Stimulated activated CD4-positive, alpha-beta T cell treated with anti-CD3 and anti-CD28 coated beads, Interleukin-4, amount 100 ng/mL, for 24 hours (primary cell): ENCODE data around the gene DERA.
"Not testable (repeated sequence)": the region's sequence is repeated elsewhere in the genome, so short reads cannot be mapped to it uniquely, and the experiment has no call there.

Experiments
- DNase-seq: peaks from one replicate; pipeline ENCODE4 v3.0.0-alpha.2; 2020

The DERA gene

DNA sequence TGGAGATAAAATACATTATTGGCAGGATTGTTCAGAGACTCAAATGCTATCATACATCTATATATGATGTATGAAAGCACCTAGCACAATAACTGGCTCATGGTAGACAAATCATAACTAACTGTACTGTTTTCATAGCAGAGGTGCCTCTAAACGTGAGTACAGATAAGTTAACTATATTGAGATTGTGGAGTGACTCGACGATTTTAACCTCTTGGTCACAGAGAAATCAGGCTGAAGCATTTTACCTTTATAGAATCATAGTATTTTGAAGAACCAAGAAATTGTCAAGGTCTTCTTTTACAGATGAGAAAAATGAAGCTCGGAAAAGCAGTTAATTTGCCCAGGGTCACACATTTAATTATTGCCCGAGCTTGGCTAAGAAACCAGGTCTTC is 666 bp upstream of the DERA start:
- no peak for DNase-seq

DNA sequence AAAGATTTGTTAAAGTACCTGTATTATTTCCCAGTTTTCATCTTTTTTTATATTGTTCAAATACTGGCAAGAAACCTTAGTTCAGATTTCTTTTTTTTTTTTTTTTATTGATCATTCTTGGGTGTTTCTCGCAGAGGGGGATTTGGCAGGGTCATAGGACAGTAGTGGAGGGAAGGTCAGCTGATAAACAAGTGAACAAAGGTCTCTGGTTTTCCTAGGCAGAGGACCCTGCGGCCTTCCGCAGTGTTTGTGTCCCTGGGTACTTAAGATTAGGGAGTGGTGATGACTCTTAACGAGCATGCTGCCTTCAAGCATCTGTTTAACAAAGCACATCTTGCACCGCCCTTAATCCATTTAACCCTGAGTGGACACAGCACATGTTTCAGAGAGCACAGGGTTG is 799 bp downstream of the DERA start:
- DNase-seq, result not testable (repeated sequence)

DNA sequence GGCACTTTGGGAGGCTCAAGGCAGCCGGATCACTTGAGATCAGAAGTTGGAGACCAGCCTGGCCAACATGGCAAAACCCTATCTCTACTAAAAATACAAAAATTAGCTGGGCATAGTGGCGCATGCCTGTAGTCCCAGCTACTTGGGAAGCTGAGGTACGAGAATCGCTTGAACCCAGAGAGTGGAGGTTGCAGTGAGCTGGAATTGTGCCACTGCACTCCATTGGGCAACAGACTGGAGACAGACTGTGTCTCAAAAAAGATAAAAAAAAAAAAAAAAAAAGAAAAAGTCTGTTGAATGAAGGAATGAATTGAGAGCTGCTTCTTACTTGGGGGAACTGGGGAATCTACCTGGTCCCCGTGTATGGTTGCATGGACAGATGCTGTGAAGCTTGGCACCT is 3.0 kb downstream of the DERA start:
- not testable (repeated sequence) for DNase-seq

DNA sequence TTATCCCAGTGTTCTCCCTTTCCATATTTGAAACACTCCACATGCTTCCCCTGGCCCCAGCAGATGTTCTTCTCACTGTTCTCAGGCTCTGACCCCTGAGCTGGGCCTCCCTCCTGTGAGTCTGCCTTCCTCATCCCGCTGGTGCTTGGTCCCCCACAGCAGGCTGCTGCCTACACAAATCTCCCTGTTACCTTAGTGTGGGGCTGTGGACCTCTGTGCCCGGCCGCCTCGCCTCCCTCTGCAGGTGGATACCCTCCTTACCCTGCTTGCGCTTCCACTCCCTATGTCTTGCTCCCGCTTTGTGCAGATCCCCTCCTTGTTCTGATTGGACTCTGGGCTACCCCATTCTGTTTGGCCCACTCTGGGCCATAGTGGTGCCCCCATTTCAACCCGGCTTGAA is 6.9 kb downstream of the DERA start:
- no peak for DNase-seq

DNA sequence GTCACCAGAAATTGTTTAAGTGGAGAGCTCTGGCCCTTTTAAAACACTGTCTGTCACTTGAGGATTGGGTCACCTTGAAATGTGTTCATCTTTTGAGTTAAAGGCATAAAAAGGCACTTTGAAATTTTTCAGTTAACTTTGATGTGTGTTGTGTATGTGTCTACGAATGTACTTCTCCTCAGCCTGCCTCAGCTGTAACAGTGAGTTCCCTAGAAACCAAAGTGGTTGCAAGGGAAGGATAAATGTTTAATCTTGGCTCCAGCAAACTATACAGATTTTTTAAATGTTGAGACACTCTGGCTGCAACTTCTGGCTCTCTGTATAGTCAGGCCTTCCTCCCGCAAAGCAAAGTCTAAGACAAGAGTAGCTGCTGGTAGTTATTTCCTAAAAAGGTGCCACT is 8.3 kb downstream of the DERA start:
- no peak for DNase-seq

DNA sequence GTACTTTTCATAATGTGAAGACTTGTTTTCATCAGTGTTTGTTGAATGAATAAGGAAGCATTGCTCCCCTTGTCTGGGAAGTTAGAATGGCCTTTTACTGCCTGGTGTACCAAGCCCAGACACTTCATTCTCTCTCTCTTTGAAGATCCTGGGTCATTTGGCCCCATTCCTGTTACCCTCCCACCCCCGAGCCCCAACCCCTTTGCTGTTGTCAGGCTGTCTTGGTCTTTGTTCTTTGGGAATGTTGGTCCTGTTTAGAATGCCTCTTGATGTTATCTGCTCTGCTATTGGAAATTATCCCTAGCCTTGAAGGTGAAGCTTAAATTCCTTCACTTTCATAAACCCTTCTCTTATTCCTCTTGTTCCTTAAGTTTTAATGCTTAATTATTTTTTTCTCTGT is 13.8 kb downstream of the DERA start:
- no peak for DNase-seq

DNA sequence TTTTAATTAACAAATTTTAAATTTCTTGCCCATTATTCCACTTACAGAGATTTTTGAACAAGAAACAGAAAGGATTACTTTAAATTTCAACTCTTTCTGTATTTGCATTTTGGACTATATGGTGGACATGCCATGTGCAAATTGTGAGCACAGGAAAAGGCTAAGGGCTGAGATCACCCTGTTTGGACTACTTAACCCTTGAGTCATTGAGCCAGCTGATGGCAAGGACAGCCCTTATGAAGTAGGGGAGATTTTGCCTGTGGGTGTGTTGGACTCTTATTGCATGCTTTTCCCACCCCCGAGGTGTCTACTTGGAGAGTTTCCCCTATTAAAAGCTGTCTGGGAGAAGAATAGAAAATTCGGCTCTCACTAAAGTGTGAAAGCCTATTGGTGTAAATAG is 17.2 kb downstream of the DERA start:
- no peak for DNase-seq

DNA sequence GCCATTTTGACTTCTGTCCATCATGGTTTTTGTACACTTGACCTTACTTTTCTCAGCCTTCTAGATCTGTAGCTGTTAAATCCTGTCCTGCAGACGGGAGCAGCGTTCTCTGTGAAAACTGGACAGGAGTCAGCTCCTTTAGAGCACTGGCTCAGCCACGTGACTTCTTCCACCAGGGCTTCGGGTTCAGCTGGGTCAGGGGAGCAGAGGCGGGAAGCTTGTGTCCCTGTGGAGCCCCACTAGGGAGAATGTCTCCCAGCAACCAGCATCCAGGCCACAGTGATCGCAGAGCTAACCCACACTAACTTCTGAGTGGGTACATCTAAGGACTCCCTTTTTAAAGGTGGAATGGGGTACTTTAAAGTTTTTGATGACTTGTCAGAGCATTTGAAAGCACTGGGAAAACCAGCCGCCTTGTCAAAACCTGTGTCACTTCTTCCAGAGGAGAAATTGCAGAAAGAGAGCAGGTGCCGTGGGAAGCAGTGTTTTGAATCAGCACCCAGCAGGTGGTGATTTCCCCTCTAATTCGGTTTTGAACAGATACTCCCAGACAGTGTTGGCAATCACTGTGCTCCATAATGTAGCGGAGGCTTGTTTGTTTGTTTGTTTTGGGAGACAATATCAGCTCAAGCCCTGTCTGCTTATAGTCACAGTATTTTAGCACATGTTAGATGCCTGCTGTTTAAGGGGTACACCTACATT is 17.9 kb downstream of the DERA start:
- DNase-seq, result no peak

DNA sequence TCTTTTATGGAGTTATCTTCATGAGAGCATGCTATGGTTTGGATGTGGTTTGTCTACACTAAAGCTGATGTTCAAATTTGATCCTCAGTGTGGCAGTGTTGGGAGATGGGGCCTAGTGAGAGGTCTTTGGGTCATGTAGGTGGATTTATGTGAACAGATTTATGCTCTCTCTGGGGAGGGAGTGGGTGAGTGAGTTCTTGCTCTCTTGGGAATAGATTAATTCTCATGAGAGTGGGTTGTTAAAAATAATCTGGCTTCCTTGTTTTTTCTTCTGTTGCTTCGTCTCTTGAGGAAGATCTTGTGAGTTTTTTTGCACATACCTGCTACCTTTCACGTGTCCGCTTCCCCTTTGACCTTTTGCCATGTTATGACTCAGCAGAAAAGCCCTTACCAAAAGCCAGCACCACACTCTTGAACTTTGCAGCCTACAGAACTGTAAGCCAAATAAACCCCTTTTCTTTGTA is 20.5 kb downstream of the DERA start:
- no peak for DNase-seq

DNA sequence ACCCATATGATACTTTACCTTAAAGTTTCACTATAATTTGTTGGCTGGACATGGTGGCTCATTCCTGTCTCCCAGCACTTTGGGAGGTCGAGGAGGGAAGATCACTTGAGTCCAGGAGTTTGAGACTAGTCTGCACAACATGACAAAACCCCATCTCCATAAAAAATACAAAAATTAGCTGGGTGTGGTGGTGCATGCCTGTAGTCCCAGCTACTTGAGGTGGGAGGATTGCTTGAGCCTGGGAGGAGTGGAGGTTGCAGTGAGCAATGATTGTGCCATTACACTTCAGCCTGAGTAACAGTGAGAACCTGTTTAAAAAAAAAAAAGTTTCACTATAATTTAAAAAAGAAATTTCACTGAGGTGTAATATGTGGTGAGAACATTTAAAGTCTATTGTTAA is 21.2 kb downstream of the DERA start:
- no peak for DNase-seq

DNA sequence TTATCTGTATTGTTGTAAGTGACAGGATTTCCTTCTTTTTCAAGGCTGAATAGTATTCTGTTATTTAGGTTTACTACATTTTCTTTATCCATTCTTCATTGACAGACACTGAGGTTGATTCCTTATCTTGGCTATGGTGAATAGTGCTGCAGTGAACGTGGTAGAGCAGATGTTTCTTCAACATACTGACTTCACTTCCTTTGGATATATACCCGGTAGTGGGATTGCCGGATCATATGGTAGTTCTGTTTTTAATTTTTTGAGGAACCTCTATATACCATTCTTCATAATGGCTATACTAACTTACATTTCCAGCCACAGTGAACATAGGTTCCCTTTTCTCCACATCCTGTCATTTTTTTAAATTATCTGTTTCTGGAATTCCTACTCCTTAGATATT is 21.8 kb downstream of the DERA start:
- DNase-seq, result no peak

DNA sequence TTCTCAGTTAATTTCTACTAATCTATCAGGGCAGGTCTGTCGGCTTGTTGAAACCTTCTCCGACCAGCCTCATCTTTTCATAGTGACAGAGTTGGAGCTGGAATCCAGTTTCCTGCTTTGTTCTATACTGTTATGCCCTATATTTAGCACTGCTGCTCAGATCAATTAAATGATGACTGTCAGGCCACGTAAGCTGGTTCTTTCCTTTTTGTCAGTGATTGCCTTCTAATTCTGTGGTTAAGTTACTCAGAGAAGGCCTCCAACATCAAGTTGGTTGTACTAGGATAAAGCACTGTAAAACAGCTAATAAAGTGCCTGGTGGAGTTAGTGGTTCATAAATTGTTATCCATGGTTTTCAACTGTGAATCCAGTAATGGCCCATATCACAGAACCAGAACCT is 22.6 kb downstream of the DERA start:
- DNase-seq, result no peak

DNA sequence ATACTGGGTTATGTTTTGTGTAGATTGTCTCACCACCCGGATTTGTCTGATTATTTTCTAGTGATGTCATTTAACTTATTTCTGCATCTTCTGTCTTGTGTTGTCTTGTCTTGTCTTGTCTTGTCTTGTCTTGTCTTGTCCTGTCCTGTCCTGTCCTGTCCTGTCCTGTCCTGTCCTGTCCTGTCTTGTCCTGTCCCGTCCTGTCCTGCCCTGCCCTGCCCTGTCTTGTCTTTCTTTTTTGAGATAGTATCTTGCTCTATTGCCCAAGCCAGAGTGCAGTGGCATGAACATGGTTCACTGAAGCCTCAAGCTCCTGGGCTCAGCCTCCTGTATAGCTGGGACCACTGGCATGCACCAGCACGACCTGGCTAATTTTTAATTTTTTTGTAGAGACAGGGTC is 25.6 kb downstream of the DERA start:
- no peak for DNase-seq

DNA sequence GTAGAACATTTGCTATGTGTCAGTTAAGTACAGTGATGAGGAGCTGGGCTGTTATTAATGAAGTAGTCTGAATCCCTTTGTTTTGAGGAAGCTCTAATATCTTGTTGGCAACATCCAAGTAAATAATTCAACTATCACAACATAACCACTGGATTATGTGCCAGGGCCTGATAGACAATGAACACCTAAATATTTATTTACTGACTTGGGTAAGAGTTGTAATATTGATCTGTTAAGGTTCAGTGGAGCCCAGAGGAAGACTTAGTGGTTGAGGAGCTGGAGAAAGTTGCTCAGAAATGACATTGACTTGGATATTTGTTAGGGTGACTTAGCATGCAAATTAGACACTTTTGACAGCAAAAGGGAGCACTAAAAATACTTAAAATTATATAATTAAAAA is 26.8 kb downstream of the DERA start:
- no peak for DNase-seq

DNA sequence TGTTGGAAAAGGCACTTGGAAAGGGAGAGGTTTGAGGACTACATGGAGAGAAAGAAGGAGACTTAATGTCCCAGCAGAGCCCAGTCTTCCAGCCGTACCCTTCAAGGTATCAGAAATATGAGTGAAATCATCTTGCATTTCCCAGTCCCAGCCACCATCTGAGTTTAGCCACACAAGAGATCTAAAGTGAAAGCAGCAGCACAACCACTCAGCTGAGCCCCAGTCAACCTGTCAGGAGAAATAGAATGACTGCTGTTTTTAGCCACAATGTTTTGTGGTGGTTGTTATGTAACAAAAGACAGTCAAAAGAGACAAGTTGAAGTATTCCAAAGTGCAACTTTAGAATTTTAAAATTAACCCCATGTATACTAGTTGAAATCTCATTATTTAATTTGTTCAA is 28.0 kb downstream of the DERA start:
- DNase-seq, result no peak

DNA sequence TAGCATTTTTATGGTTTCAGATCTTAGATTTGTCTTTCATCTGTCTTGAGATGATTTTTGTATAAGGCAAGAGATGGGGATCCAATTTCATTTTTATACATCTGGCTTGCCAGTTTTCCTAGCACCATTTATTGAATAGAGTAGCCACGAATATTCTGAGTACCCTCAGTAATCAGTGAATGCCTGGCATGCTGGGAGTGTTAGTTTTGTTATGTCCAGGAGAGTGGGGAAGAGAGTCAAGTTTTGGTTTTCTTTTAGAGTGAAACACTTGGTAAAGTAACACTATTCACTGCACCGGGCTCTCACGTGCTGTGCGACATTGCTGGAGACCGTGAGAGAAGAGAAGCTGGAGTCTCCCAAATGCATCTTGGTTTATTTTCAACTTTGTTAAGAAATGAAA is 31.3 kb downstream of the DERA start:
- no peak for DNase-seq

DNA sequence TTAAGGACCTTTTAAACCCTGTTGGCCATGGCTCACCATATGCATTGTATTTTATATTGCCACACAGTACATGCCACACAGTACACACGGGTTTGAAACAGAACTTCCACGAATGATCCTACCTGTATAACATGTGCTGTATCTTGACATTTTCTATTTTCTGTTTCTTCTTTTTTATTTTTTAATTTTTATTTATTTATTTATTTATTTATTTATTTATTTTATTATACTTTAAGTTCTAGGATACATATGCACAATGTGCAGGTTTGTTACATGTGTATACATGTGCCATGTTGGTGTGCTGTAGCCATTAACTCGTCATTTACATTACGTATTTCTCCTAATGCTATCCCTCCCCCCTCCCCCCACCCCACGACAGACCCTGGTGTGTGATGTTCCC is 32.4 kb downstream of the DERA start:
- not testable (repeated sequence) for DNase-seq

DNA sequence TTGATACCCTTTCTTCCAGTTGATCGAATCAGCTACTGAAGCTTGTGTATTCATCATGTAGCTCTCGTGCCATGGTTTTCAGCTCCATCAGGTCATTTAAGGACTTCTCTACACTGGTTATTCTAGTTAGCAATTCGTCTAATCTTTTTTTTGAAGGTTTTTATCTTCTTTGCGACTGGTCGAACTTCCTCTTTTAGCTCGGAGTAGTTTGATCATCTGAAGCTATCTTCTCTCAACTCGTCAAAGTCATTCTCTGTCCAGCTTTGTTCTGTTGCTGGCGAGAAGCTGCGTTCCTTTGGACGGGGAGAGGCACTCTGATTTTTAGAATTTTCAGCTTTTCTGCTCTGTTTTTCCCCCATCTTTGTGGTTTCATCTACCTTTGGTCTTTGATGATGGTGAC is 37.3 kb downstream of the DERA start:
- not testable (repeated sequence) for DNase-seq

DNA sequence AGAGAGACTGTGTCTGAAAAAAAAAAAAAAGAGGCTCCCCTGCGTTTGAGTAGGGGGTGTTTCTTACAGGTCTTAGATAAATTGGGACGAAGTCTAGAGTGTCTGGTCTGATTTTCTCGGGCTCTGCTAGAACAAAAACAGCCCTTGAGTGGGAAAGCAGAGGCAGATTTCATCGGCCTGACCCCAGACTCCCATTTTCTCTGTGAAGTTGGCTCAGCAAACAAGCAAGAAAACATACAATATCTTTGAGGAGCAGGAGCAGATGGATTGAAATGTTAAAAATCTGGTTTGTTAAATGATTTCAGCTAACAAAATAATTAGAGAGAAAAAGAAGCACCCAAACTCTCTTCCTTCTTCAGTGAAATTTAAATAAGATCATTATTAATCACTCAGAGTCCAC is 44.1 kb downstream of the DERA start:
- DNase-seq, result no peak

DNA sequence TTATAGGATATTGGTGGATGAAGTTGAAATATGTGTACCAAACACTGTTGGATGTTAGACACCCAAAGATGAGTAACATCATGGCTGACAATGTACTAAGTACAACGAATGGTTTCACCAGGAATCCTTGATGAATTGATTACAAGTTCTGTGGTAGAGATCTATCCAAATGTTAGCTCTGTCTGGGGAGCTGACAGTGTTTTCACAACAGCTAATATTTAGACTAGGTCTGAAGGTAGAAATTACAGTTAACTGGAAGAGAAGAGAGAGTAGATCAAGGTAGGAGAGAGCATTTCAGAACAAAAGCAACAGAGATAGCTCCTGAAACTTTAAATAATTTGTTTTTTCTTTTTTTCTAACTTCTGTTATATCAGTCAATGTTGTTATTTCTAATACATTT is 44.9 kb downstream of the DERA start:
- DNase-seq, result no peak

DNA sequence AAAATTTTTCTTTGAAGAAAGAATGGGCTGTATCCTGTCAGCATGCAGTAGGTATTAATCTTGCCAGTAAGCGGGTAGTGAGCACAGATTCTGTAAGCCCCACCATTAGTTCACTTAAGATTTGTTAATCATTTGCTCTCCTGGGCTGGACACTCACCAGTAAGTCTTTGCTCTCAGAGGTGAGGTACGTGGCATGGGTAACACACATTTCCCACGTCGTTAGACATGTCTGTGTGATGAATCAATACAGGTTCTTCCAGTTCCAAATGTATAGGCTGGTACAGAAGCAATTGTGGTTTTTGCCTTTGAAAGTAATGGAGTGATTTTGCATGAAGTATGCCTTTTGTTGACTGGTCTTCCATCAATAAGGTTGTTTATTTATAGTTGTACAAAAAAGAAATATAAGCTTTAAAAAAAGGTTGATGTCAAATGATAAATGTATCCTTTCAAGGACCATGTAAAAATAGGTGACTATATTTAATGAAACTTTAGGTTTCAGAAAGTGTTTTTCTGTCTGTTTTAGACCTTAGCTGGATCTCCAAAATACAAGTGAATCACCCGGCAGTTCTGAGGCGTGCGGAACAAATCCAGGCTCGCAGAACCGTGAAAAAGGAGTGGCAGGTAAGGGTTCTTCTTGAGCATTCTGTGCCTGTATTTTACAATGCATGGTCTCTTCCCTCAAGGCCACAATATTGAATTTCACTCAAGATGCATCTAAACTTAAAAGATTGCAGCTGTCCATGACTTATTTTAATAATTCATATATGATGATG is 45.5 kb downstream of the DERA start:
- DNase-seq, result no peak

DNA sequence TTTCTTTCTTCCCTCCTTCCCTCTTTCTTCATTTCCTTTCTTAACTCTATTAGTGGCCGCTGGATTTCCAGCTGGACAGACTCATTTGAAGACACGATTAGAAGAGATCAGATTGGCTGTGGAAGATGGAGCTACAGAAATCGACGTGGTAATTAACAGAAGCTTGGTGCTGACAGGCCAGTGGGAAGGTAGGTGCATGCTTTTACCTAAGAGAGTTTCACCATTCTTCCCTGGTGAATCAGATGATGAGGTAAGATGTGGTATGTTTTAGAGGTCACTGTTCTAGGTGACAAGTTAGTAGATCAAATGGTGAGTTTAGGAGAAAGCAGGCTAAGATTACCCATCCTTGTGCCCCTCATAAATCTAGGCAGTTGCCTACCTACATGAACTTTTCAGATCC is 51.6 kb downstream of the DERA start:
- no peak for DNase-seq

DNA sequence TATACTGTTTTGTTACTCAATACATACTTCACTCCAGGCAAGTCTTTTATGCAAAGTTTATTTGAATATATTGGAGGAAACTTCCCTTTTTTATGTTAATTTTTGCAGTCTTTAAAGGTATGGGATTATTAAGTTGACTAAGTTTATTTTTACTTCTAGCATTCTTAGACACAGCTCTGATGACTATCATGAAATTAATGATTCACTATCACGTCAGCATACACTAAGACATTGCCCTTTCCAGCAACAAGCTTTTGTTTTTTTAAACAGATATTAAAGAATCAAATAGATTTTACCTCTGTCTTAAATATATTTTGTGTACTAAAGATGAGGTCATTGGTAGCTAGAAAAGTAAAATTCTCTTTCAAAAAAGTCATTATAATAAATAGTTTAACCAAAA is 52.1 kb downstream of the DERA start:
- DNase-seq, result no peak

DNA sequence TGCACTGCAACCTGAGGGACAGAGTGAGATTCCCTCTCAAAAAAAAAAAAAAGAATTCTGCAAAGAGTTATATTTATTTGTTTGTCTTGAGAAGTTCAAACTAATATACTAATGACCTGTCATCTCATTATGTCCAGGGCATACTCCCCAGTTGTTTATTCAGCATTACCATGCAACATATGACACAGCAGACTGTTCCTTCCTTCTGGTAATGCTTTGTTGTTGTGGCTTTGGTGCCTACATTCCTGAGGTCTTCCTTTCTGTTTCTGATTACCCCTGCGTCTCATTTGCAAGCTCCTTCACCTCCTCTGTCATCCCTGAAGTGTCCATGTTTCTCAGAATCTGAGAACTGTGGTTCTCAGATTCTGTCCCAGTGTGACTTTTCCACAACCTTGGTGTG is 55.3 kb downstream of the DERA start:
- DNase-seq, result no peak

DNA sequence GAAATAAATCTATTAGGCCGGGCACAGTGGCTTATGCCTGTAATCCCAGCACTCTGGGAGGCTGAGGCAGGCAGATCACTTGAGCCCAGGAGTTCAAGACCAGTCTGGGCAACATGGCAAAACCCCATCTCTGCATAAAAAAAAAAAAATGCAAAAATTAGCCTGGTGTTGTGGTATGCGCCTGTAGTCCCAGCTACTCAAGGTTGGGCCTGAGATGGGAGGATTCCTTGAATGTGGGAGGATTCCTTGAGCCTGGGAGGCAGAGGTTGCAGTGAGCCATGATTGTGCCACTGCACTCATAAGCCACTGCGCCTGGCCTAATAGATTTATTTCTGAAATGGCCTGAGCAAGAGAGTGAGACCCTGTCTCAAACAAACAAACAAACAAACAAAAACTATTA is 55.9 kb downstream of the DERA start:
- DNase-seq, result not testable (repeated sequence)
